Activated CD4-positive, alpha-beta T cell treated with anti-CD3 and anti-CD28 coated beads for 4 hours (primary cell): ENCODE measurements around the gene MRAP.

Source experiments
- DNase-seq, 2 donors: peaks; one replicate each; pipeline ENCODE4 v3.0.0-alpha.2; 2020

MRAP gene

GRCh38 chr21:32350211-32350980 lies 51.7 kb downstream of the MRAP start:
- no peak for DNase-seq

GRCh38 chr21:32350981-32351380 lies 52.3 kb downstream of the MRAP start:
- no peak for DNase-seq

- no peak for DNase-seq
Observed at GRCh38 chr21:32351428-32351827, 52.8 kb downstream of the MRAP start.

- no peak for DNase-seq
Observed at GRCh38 chr21:32352526-32352925, 53.9 kb downstream of the MRAP start.

- DNase-seq = no peak
Observed at GRCh38 chr21:32353002-32353711, 54.5 kb downstream of the MRAP start.

- DNase-seq = no peak
Observed at GRCh38 chr21:32356874-32357395, 58.3 kb downstream of the MRAP start.

GRCh38 chr21:32359719-32360260 lies 61.1 kb downstream of the MRAP start:
- no peak for DNase-seq

GRCh38 chr21:32360401-32360975 lies 61.8 kb downstream of the MRAP start:
- DNase-seq = no peak
